HCT116 (cell line): ENCODE results near the gene TAF15. TPM values are rescaled to one million over a fixed set of nuclear protein-coding genes. Genes with fewer than 3 reads are reported as not detected.

Source experiments
- ATAC-seq: fragments of 200-7000 bp; cut with Tn5 transposase; 2 replicates; pipeline ENCODE4 v1.9.1; 2020; ENCODE audit warnings: mild to moderate bottlenecking, moderate library complexity
- BruUV-seq: library from RNA; stranded (reverse); fragments of 400-500 nt; replicated peaks from 2 replicates; lab custom pipeline; 2021; lab: Mats Ljungman, UMichigan
- CTCF ChIA-PET: fragments of 300-600 bp; sonication (Branson Sonifier 250); formaldehyde crosslinking; loops from one replicate; lab custom pipeline; 2021; ENCODE audit warnings: antibody characterized with exemption; lab: Charles Lee
- POLR2A ChIA-PET: fragments of 300-600, 350-600 bp; sonication (Branson Sonifier 250); formaldehyde crosslinking; loops from one replicate; lab custom pipeline; 2021; ENCODE audit warnings: antibody characterized with exemption; lab: Charles Lee
- RAD21 ChIA-PET, 2 experiments: fragments of 300-600 bp; sonication (Branson Sonifier 250); formaldehyde crosslinking; loops; one replicate each; lab custom pipeline; 2023; ENCODE audit warnings: low total read pairs in 2 of 2; ENCODE audit not compliant: uncharacterized antibody in 2 of 2, unreplicated experiment in 2 of 2, low non-redundant PET in 1 of 2; lab: Charles Lee
- DNase-seq: peaks from one replicate; pipeline ENCODE4 v3.0.0-alpha.2; 2010; ENCODE audit warnings: low read depth, low spot score
- H2AFZ ChIP-seq: fragments of 200-600 bp; shearing (Covaris generic), sonication (generic); 2 replicates; pipeline ENCODE4 v1.6.1; 2017; ENCODE audit warnings: low read depth, mixed run types, mixed read lengths, antibody characterized with exemption, low read length; ENCODE audit not compliant: poor library complexity, severe bottlenecking
- H3K27ac ChIP-seq: 2 replicates; pipeline ENCODE4 v1.5.1; 2012; ENCODE audit warnings: low read depth, low read length
- H3K27me3 ChIP-seq: fragments of 200-600 bp; sonication (generic); 2 replicates; pipeline ENCODE4 v1.6.1; 2016; ENCODE audit warnings: mixed run types, low read length, mixed read lengths; ENCODE audit not compliant: insufficient read depth
- H3K36me3 ChIP-seq, 2 experiments: fragments of 200-500 bp in 1 of 2; fragments of 200-600 bp in 1 of 2; sonication (Bioruptor generic) in 1 of 2; sonication (generic) in 1 of 2; 2 replicates each; pipeline versions ENCODE4 v1.5.1 to v1.6.1; 2014 to 2016; ENCODE audit warnings: low read length in 2 of 2, inconsistent platforms in 1 of 2, mixed read lengths in 1 of 2, mixed run types in 1 of 2; ENCODE audit not compliant: insufficient read depth in 2 of 2, control insufficient read depth in 1 of 2
- H3K4me1 ChIP-seq, 2 experiments: fragments of 200-600 bp in 1 of 2; sonication (generic) in 1 of 2; 2 replicates each; pipeline versions ENCODE4 v1.5.1 to v1.6.1; 2012 to 2017; ENCODE audit warnings: low read length in 2 of 2, inconsistent platforms in 1 of 2, mild to moderate bottlenecking in 1 of 2, mixed read lengths in 1 of 2, mixed run types in 1 of 2, moderate library complexity in 1 of 2; ENCODE audit not compliant: insufficient read depth in 2 of 2, control insufficient read depth in 1 of 2
- H3K4me2 ChIP-seq: fragments of 200-600 bp; sonication (generic); 2 replicates; pipeline ENCODE4 v1.6.1; 2017; ENCODE audit warnings: mixed run types, low read length, mixed read lengths
- H3K4me3 ChIP-seq, 2 experiments: fragments of 200-600 bp in 1 of 2; sonication (generic) in 1 of 2; replicated peaks in 1 of 2; 2 replicates each; pipeline ENCODE4 v1.5.1; 2011 to 2016; ENCODE audit warnings: low read length in 2 of 2, control low read depth in 1 of 2, low read depth in 1 of 2, mild to moderate bottlenecking in 1 of 2, mixed read lengths in 1 of 2, mixed run types in 1 of 2
- H3K79me2 ChIP-seq: fragments of 200-600 bp; sonication (generic); 2 replicates; pipeline ENCODE4 v1.6.1; 2017; ENCODE audit warnings: mild to moderate bottlenecking, mixed run types, low read length, moderate library complexity, mixed read lengths; ENCODE audit not compliant: insufficient read depth
- H3K9ac ChIP-seq: fragments of 200-600 bp; sonication (generic); 2 replicates; pipeline ENCODE4 v1.6.1; 2016; ENCODE audit warnings: low read length, mixed read lengths
- H3K9me2 ChIP-seq: fragments of 200-600 bp; sonication (generic), shearing (Covaris generic); 2 replicates; pipeline ENCODE4 v1.6.1; 2017; ENCODE audit warnings: mixed run types, mild to moderate bottlenecking, moderate library complexity; ENCODE audit not compliant: insufficient read depth
- H3K9me3 ChIP-seq, 2 experiments: fragments of 200-500 bp in 1 of 2; fragments of 200-600 bp in 1 of 2; sonication (Bioruptor generic) in 1 of 2; sonication (generic) in 1 of 2; 2 replicates each; pipeline ENCODE4 v1.6.1; 2014 to 2017; ENCODE audit warnings: low read length in 2 of 2, mixed read lengths in 2 of 2, inconsistent platforms in 1 of 2, low read depth in 1 of 2, mild to moderate bottlenecking in 1 of 2, mixed run types in 1 of 2, moderate library complexity in 1 of 2; ENCODE audit not compliant: control insufficient read depth in 1 of 2, insufficient read depth in 1 of 2
- H4K20me1 ChIP-seq: fragments of 200-600 bp; sonication (generic), shearing (Covaris generic); 2 replicates; pipeline ENCODE4 v1.6.1; 2017; ENCODE audit warnings: mixed run types, mild to moderate bottlenecking, moderate library complexity; ENCODE audit not compliant: insufficient read depth
- CBX3 ChIP-seq: IDR thresholded peaks from 2 replicates; pipeline ENCODE4 v1.6.1; 2012; ENCODE audit warnings: low read depth
- EZH2 ChIP-seq: fragments of 200-600 bp; sonication (generic); IDR thresholded peaks from 2 replicates; pipeline ENCODE4 v1.6.1; 2017; ENCODE audit warnings: antibody characterized with exemption, mixed run types
- POLR2A ChIP-seq: IDR thresholded peaks from 2 replicates; pipeline ENCODE4 v1.7.0; 2011; ENCODE audit warnings: borderline replicate concordance; ENCODE audit not compliant: insufficient read depth, insufficient read length; ENCODE audit errors: extremely low read depth
- POLR2AphosphoS5 ChIP-seq: IDR thresholded peaks from 2 replicates; pipeline ENCODE4 v1.6.1; 2011; ENCODE audit warnings: mild to moderate bottlenecking, low read depth, low read length, moderate library complexity
- RAD21 ChIP-seq: IDR thresholded peaks from 2 replicates; pipeline ENCODE4 v1.6.1; 2012; ENCODE audit warnings: low read depth, mild to moderate bottlenecking
- SIN3A ChIP-seq: IDR thresholded peaks from 2 replicates; pipeline ENCODE4 v1.6.1; 2012; ENCODE audit warnings: low read depth
- SRF ChIP-seq: IDR thresholded peaks from 2 replicates; pipeline ENCODE4 v1.6.1; 2012; ENCODE audit warnings: low read depth
- TCF7L2 ChIP-seq: IDR thresholded peaks from 2 replicates; pipeline ENCODE4 v1.7.0; 2011; ENCODE audit warnings: borderline replicate concordance, inconsistent platforms; ENCODE audit not compliant: insufficient read depth, insufficient read length; ENCODE audit errors: extremely low read depth
- ZNF274 ChIP-seq: fragments of 200-500 bp; sonication (Bioruptor generic); IDR thresholded peaks from 2 replicates; pipeline ENCODE4 v1.6.1; 2014; ENCODE audit warnings: mild to moderate bottlenecking, low read depth, low read length, inconsistent platforms
- intact Hi-C: fragments of 100-400 bp; cut with micrococcal nuclease; formaldehyde crosslinking; loops from 2 replicates; pipeline ENCODE4 v1.10.0; 2022
- total RNA-seq: library from RNA; stranded (reverse); gene quantifications from one replicate; pipeline ENCODE4 v1.2.1, GENCODE V29; 2021; ENCODE audit not compliant: unreplicated experiment
- TF ChIP-seq, protein P1 (sequence below), 3 experiments: fragments of 200-600 bp in 1 of 3; sonication (generic) in 1 of 3; IDR thresholded peaks in 2 of 3; conservative IDR thresholded peaks in 1 of 3; 2 replicates each; pipeline ENCODE4 v1.5.1; 2012 to 2017; ENCODE audit warnings: low read depth in 2 of 3, low read length in 2 of 3, antibody characterized with exemption in 1 of 3, borderline replicate concordance in 1 of 3, control low read depth in 1 of 3, mild to moderate bottlenecking in 1 of 3, mixed read lengths in 1 of 3, mixed run types in 1 of 3, moderate library complexity in 1 of 3; ENCODE audit not compliant: insufficient read depth in 1 of 3

TAF15 gene
- total RNA-seq, 1 experiment from 2014 or later = 346 TPM

DNA sequence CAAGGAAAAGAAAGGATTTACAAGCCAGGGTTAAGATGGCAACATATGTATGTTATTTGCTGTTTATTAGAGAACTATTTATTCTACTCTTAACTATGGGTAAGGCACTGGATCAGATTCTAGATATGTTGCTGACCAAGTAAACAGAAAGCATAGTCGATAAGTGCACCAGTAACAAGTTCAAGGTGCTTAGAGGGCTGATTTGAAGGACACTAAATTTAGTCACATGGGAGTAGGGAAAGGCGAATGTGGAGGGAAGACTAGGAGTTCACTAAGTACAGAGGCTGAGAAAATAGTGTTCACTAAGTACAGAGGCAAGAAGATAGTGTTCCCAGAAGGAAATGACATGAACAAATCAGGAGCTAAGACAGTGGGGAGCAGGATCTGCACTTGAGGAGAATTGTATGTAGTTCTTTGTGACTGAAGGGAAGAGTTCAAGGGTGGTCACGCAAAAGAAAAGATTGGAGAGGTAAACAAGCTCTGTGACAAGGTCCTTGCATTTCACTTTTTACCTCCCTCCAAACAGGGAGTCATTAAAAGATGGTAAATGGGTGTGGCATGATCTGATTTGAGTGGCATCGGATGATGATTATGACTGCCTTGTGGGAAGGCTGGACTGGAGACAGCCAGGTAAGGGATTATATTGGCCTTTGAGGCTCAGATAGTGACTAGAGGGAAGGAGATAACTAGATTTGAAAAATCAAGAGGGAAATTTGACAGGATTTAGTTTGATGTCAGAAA, 38.5 kb downstream of the TAF15 start (continued):
- no peak for TF ChIP-seq SIN3A
- no peak for TF ChIP-seq POLR2A
- TF ChIP-seq CBX3 = no peak
- TF ChIP-seq POLR2AphosphoS5 = no peak
- TF ChIP-seq TCF7L2 = no peak
- TF ChIP-seq RAD21 = no peak
- no peak for TF ChIP-seq SRF
- TF ChIP-seq, all 23 proteins: peak for 0

DNA sequence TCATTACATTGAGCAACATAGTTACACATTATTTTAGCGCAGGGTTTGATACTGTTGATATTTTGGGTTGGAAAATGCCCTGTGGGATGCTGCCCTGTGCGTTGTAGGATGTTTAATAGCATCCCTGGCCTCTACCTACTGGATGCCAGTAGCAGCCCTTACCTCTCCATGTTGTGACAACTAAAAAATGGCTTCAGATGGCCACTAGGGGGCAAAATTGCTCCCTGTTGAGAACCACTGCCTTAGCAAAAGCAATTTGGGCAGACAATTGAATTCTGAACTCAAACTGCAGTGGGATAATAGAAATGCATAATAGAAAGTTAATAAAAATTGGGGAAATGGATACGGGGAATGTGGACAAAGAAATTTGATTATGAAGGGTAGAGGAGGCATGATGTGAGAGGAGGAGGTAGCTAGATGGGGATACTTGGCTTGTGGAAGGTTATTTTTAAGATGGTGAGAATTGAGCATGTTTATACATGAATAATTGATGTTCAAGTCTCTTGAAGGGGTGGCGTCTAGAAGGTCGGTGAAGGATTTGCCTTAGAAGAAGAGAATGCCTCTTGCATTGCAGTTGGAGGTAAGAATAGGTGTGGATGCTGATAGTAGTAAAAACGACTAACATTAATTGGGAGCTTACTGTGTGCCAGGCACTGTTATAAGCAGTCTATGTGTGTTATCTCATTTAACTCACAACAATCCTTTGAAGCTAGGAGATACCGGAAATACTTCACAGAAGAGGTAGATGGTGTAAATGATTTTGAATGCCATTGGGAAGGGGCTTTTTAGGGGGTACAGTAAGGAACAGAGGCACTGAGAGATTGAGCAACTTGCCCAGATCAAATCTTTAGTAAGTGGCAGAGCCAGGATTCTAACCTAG, 40.4 kb downstream of the TAF15 start:
- Histone ChIP-seq H3K79me2 (peaks cover 24% of the 10 kb centered on the region), H3K4me1 (no peaks in the 10 kb centered on the region), H3K9me2 (no peaks in the 10 kb centered on the region)
- RAD21 ChIA-PET = no interaction called here
- TF ChIP-seq POLR2AphosphoS5 = no peak
- TF ChIP-seq RAD21 = peak; percentile 49
- no peak for TF ChIP-seq ZNF274
- TF ChIP-seq EZH2 = no peak
- TF ChIP-seq, protein P1, sequence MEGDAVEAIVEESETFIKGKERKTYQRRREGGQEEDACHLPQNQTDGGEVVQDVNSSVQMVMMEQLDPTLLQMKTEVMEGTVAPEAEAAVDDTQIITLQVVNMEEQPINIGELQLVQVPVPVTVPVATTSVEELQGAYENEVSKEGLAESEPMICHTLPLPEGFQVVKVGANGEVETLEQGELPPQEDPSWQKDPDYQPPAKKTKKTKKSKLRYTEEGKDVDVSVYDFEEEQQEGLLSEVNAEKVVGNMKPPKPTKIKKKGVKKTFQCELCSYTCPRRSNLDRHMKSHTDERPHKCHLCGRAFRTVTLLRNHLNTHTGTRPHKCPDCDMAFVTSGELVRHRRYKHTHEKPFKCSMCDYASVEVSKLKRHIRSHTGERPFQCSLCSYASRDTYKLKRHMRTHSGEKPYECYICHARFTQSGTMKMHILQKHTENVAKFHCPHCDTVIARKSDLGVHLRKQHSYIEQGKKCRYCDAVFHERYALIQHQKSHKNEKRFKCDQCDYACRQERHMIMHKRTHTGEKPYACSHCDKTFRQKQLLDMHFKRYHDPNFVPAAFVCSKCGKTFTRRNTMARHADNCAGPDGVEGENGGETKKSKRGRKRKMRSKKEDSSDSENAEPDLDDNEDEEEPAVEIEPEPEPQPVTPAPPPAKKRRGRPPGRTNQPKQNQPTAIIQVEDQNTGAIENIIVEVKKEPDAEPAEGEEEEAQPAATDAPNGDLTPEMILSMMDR (IDR thresholded peaks at IDR 0.05 in 2 of 3, conservative IDR thresholded peaks at IDR 0.05 in 1 of 3; ENCODE audit: borderline replicate concordance in 1 of 3, insufficient read depth in 1 of 3, low read depth in 2 of 3, low read length in 2 of 3) = peak; percentile 41 to 91 (median 81); a peak in 5 of 6 replicates
- peak; percentile 18; the same call in 1 of the 2 replicates for TF ChIP-seq SIN3A
- TF ChIP-seq, all 23 proteins: peak for 3
- Histone ChIP-seq H3K9ac (no peak overlapping the region), H3K27ac (no peak overlapping the region), H4K20me1 (peaks cover 19% of the 10 kb centered on the region; the same call in 1 of the 2 replicates), H3K4me2 (no peak overlapping the region), H3K9me3 (no peaks in the 10 kb centered on the region), H3K4me3 (no peak overlapping the region), H3K27me3 (no peaks in the 10 kb centered on the region), H2AFZ (no peak overlapping the region), H3K36me3 (peaks cover 42 to 45% of the 10 kb centered on the region in 2 experiments)
- BruUV-seq = TSS peak; percentile 22
- ATAC-seq = peak; percentile 86
- DNase-seq = peak; percentile 33
- POLR2A ChIA-PET = no interaction called here
- intact Hi-C loops = loop anchor here (10.0 kb wide), 1 partner anchor 305 kb away; no protein-coding TSS in a partner anchor
- CTCF ChIA-PET = interaction anchor here (0.7 to 1.5 kb wide), 5 partner anchors 12 to 299 kb away, joined by 3 to 5 read pairs (median 5); partner anchors contain the start of gene TAF15
